SK-N-SH treated with all-trans-retinoic acid at 6 μM for 48 hours (cell line): Measurements from ENCODE around the gene DPEP1.
A peak's percentile ranks its signal among the peaks of the same experiment; 100 is the strongest.

Source experiments
- ATAC-seq: fragments of 200-7000 bp; cut with Tn5 transposase; 3 replicates; pipeline ENCODE4 v1.9.1; 2020; ENCODE audit warnings: mild to moderate bottlenecking, moderate library complexity
- BACH2 ChIP-seq: fragments of 250-450 bp; sonication (Bioruptor Pico); IDR thresholded peaks from 2 replicates; pipeline ENCODE4 v1.9.0; 2021; ENCODE audit warnings: mild to moderate bottlenecking, borderline replicate concordance
- CSDC2 ChIP-seq: fragments of 250-450 bp; sonication (Bioruptor Pico); IDR thresholded peaks from 2 replicates; pipeline ENCODE4 v1.5.0; 2020; ENCODE audit warnings: mild to moderate bottlenecking, moderate library complexity
- ESRRG ChIP-seq: fragments of 250-450 bp; sonication (Bioruptor Pico); IDR thresholded peaks from 2 replicates; pipeline ENCODE4 v1.6.1; 2021; ENCODE audit warnings: mild to moderate bottlenecking
- GLIS3 ChIP-seq: fragments of 250-450 bp; sonication (Bioruptor Pico); IDR thresholded peaks from 2 replicates; pipeline ENCODE4 v1.5.0; 2020; ENCODE audit warnings: mild to moderate bottlenecking, moderate library complexity
- ISL1 ChIP-seq: fragments of 250-450 bp; sonication (Bioruptor Pico); IDR thresholded peaks from 2 replicates; pipeline ENCODE4 v2.1.2; 2022; ENCODE audit warnings: mild to moderate bottlenecking, moderate library complexity
- OSR1 ChIP-seq: fragments of 250-450 bp; sonication (Bioruptor Pico); IDR thresholded peaks from 2 replicates; pipeline ENCODE4 v1.8.0; 2022; ENCODE audit warnings: moderate library complexity, mild to moderate bottlenecking, inconsistent platforms
- PATZ1 ChIP-seq: fragments of 250-450 bp; sonication (Bioruptor Pico); IDR thresholded peaks from 2 replicates; pipeline ENCODE4 v1.8.0; 2020; ENCODE audit warnings: mild to moderate bottlenecking, moderate library complexity, borderline replicate concordance
- PPARA ChIP-seq: fragments of 250-450 bp; sonication (Bioruptor Pico); IDR thresholded peaks from 2 replicates; pipeline ENCODE4 v1.5.0; 2020; ENCODE audit warnings: mild to moderate bottlenecking, borderline replicate concordance
- RARB ChIP-seq: fragments of 250-450 bp; sonication (Bioruptor Pico); IDR thresholded peaks from 2 replicates; pipeline ENCODE4 v1.8.0; 2021; ENCODE audit warnings: mild to moderate bottlenecking, moderate library complexity
- SNAI2 ChIP-seq: fragments of 250-450 bp; sonication (Bioruptor Pico); IDR thresholded peaks from 2 replicates; pipeline ENCODE4 v1.5.0; 2020; ENCODE audit warnings: mild to moderate bottlenecking, moderate library complexity
- TCF4 ChIP-seq: fragments of 250-450 bp; sonication (Bioruptor Pico); IDR thresholded peaks from 2 replicates; pipeline ENCODE4 v1.8.0; 2021; ENCODE audit warnings: mild to moderate bottlenecking, moderate library complexity, borderline replicate concordance
- TOX ChIP-seq: fragments of 250-450 bp; sonication (Bioruptor Pico); IDR thresholded peaks from 2 replicates; pipeline ENCODE4 v1.8.0; 2021; ENCODE audit warnings: mild to moderate bottlenecking, moderate library complexity, borderline replicate concordance
- TSHZ2 ChIP-seq: fragments of 250-450 bp; sonication (Bioruptor Pico); IDR thresholded peaks from 2 replicates; pipeline ENCODE4 v1.5.0; 2020; ENCODE audit warnings: mild to moderate bottlenecking, moderate library complexity
- ZC3H10 ChIP-seq: fragments of 250-450 bp; sonication (Bioruptor Pico); IDR thresholded peaks from 2 replicates; pipeline ENCODE4 v1.5.1; 2021; ENCODE audit warnings: mild to moderate bottlenecking, moderate library complexity
- ZFP30 ChIP-seq: fragments of 450-650 bp; formaldehyde crosslinking; IDR thresholded peaks from 2 replicates; pipeline ENCODE4 v1.5.0; 2022; ENCODE audit warnings: mild to moderate bottlenecking, moderate library complexity
- ZNF565 ChIP-seq: fragments of 450-650 bp; formaldehyde crosslinking; conservative IDR thresholded peaks from 2 replicates; pipeline ENCODE4 v1.5.0; 2020; ENCODE audit warnings: low read depth, mild to moderate bottlenecking, moderate library complexity
- ZNF70 ChIP-seq: fragments of 450-650 bp; formaldehyde crosslinking; IDR thresholded peaks from 2 replicates; pipeline ENCODE4 v1.5.0; 2020; ENCODE audit warnings: mild to moderate bottlenecking, moderate library complexity
- TF ChIP-seq, protein P1 (sequence below): fragments of 250-450 bp; sonication (Bioruptor Pico); IDR thresholded peaks from 2 replicates; pipeline ENCODE4 v1.5.1; 2020; ENCODE audit warnings: low read depth, mild to moderate bottlenecking, moderate library complexity
- TF ChIP-seq, protein P2 (sequence below): fragments of 250-450 bp; sonication (Bioruptor Pico); IDR thresholded peaks from 2 replicates; pipeline ENCODE4 v1.8.0; 2021; ENCODE audit warnings: low read depth, mild to moderate bottlenecking, moderate library complexity, borderline replicate concordance

Gene DPEP1

GRCh38 chr16:89658221-89658879 lies 44.9 kb downstream of the DPEP1 start:
- no peak for TF ChIP-seq CSDC2 (CRISPR knock-in tag)
- no peak for TF ChIP-seq TOX (CRISPR knock-in tag)
- TF ChIP-seq ISL1 (CRISPR knock-in tag) = no peak
- TF ChIP-seq RARB = no peak
- no peak for TF ChIP-seq ZNF70 (CRISPR knock-in tag)
- TF ChIP-seq, protein P1, sequence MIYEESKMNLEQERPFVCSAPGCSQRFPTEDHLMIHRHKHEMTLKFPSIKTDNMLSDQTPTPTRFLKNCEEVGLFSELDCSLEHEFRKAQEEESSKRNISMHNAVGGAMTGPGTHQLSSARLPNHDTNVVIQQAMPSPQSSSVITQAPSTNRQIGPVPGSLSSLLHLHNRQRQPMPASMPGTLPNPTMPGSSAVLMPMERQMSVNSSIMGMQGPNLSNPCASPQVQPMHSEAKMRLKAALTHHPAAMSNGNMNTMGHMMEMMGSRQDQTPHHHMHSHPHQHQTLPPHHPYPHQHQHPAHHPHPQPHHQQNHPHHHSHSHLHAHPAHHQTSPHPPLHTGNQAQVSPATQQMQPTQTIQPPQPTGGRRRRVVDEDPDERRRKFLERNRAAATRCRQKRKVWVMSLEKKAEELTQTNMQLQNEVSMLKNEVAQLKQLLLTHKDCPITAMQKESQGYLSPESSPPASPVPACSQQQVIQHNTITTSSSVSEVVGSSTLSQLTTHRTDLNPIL (CRISPR knock-in tag) = no peak
- TF ChIP-seq PPARA (CRISPR knock-in tag) = no peak
- TF ChIP-seq ZNF565 (CRISPR knock-in tag) = no peak
- TF ChIP-seq TSHZ2 = no peak
- no peak for TF ChIP-seq TCF4 (CRISPR knock-in tag)
- no peak for TF ChIP-seq ZC3H10 (CRISPR knock-in tag)
- TF ChIP-seq ZFP30 = no peak
- TF ChIP-seq OSR1 = no peak
- no peak for TF ChIP-seq BACH2 (CRISPR knock-in tag)
- TF ChIP-seq ESRRG (CRISPR knock-in tag) = no peak
- TF ChIP-seq, all 23 proteins: peak for 0
- ATAC-seq = peak; percentile 53

GRCh38 chr16:89660146-89660545 lies 46.7 kb downstream of the DPEP1 start:
- no peak for ATAC-seq
- TF ChIP-seq GLIS3 (CRISPR knock-in tag) = no peak
- no peak for TF ChIP-seq SNAI2 (CRISPR knock-in tag)
- TF ChIP-seq, protein P2, sequence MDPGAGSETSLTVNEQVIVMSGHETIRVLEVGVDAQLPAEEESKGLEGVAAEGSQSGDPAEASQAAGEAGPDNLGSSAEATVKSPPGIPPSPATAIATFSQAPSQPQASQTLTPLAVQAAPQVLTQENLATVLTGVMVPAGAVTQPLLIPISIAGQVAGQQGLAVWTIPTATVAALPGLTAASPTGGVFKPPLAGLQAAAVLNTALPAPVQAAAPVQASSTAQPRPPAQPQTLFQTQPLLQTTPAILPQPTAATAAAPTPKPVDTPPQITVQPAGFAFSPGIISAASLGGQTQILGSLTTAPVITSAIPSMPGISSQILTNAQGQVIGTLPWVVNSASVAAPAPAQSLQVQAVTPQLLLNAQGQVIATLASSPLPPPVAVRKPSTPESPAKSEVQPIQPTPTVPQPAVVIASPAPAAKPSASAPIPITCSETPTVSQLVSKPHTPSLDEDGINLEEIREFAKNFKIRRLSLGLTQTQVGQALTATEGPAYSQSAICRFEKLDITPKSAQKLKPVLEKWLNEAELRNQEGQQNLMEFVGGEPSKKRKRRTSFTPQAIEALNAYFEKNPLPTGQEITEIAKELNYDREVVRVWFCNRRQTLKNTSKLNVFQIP (CRISPR knock-in tag) = no peak
- no peak for TF ChIP-seq PATZ1 (CRISPR knock-in tag)
- no peak for TF ChIP-seq TSHZ2
- TF ChIP-seq OSR1 = no peak
- no peak for TF ChIP-seq TCF4 (CRISPR knock-in tag)
- TF ChIP-seq ZNF565 (CRISPR knock-in tag) = no peak
- no peak for TF ChIP-seq ISL1 (CRISPR knock-in tag)
- no peak for TF ChIP-seq PPARA (CRISPR knock-in tag)
- no peak for TF ChIP-seq ESRRG (CRISPR knock-in tag)
- TF ChIP-seq CSDC2 (CRISPR knock-in tag) = no peak
- TF ChIP-seq BACH2 (CRISPR knock-in tag) = no peak
- no peak for TF ChIP-seq ZNF70 (CRISPR knock-in tag)
